DND-41 (cell line): Measurements from ENCODE around the gene AKAP1.

ENCODE experiments used
- ATAC-seq: fragments of 200-7000 bp; cut with Tn5 transposase; 3 replicates; pipeline ENCODE4 v1.9.1; 2021; ENCODE audit warnings: low read depth; ENCODE audit not compliant: insufficient read depth
- DNase-seq: peaks from one replicate; pipeline ENCODE4 v3.0.0-alpha.2; 2020
- H2AFZ ChIP-seq: 2 replicates; pipeline ENCODE4 v1.6.0; 2012; ENCODE audit warnings: low read depth, low read length
- H3K27ac ChIP-seq: 2 replicates; pipeline ENCODE4 v1.5.1; 2012; ENCODE audit warnings: low read length, inconsistent platforms
- H3K27me3 ChIP-seq: fragments of 200-600 bp; sonication (generic); 2 replicates; pipeline ENCODE4 v1.6.0; 2012; ENCODE audit warnings: low read length, mild to moderate bottlenecking, inconsistent platforms; ENCODE audit not compliant: insufficient read depth, poor library complexity
- H3K36me3 ChIP-seq: 2 replicates; pipeline ENCODE4 v1.5.1; 2012; ENCODE audit warnings: low read length, inconsistent platforms; ENCODE audit not compliant: insufficient read depth
- H3K4me1 ChIP-seq: 2 replicates; pipeline ENCODE4 v1.5.1; 2012; ENCODE audit warnings: mild to moderate bottlenecking, low read length; ENCODE audit not compliant: insufficient read depth
- H3K4me2 ChIP-seq: 2 replicates; pipeline ENCODE4 v1.6.0; 2012; ENCODE audit warnings: mild to moderate bottlenecking, moderate library complexity, low read length, inconsistent platforms; ENCODE audit not compliant: insufficient read depth
- H3K4me3 ChIP-seq, 2 experiments: fragments of 200-600 bp in 1 of 2; shearing (Covaris generic) in 1 of 2; 2 replicates each; pipeline ENCODE4 v1.5.1; 2012 to 2016; ENCODE audit warnings: inconsistent platforms in 2 of 2, low read length in 2 of 2, mild to moderate bottlenecking in 2 of 2, low read depth in 1 of 2, moderate library complexity in 1 of 2
- H3K79me2 ChIP-seq: 2 replicates; pipeline ENCODE4 v1.6.0; 2012; ENCODE audit warnings: low read length, inconsistent platforms; ENCODE audit not compliant: insufficient read depth
- H3K9ac ChIP-seq: 2 replicates; pipeline ENCODE4 v1.6.0; 2012; ENCODE audit warnings: low read depth, mild to moderate bottlenecking, inconsistent platforms, low read length, moderate library complexity
- H3K9me3 ChIP-seq: 2 replicates; pipeline ENCODE4 v1.5.1; 2012; ENCODE audit warnings: low read length, moderate library complexity, mild to moderate bottlenecking, inconsistent platforms; ENCODE audit not compliant: insufficient read depth, severe bottlenecking
- H4K20me1 ChIP-seq: 2 replicates; pipeline ENCODE4 v1.6.0; 2012; ENCODE audit warnings: low read length; ENCODE audit not compliant: insufficient read depth
- CTCF ChIP-seq: IDR thresholded peaks from 2 replicates; pipeline ENCODE4 v1.5.1; 2012; ENCODE audit warnings: borderline replicate concordance, low read length, moderate library complexity, mild to moderate bottlenecking; ENCODE audit not compliant: poor library complexity, severe bottlenecking; ENCODE audit errors: extremely low read depth
- EZH2 ChIP-seq: IDR thresholded peaks from 3 replicates; pipeline ENCODE4 v1.6.1; 2012; ENCODE audit warnings: borderline replicate concordance, low read depth, mild to moderate bottlenecking, moderate library complexity, low read length, inconsistent platforms; ENCODE audit not compliant: severe bottlenecking

The AKAP1 gene

GRCh38 chr17:57121308-57122042, 36.4 kb downstream of the AKAP1 start:
- TF ChIP-seq CTCF = peak; percentile 50
- TF ChIP-seq EZH2 = no peak
- no peak overlapping the region for H2AFZ ChIP-seq
- no peaks in the 10 kb centered on the region for H3K27me3 ChIP-seq
- no peak overlapping the region for H3K4me3 ChIP-seq
- H3K4me2 ChIP-seq = no peak overlapping the region
- no peaks in the 10 kb centered on the region for H3K9me3 ChIP-seq
- H3K79me2 ChIP-seq = no peaks in the 10 kb centered on the region
- DNase-seq (peak; percentile 34), ATAC-seq (peak; percentile 53; the same call in 1 of the 3 replicates)
- peaks cover 77% of the 10 kb centered on the region for H3K36me3 ChIP-seq
- no peaks in the 10 kb centered on the region for H4K20me1 ChIP-seq
- no peak overlapping the region for H3K27ac ChIP-seq
- H3K9ac ChIP-seq = no peak overlapping the region
- H3K4me1 ChIP-seq = no peaks in the 10 kb centered on the region

- Histone ChIP-seq H3K4me2 (no peak overlapping the region), H3K27me3 (no peaks in the 10 kb centered on the region), H3K4me1 (no peaks in the 10 kb centered on the region), H3K4me3 (no peak overlapping the region), H2AFZ (no peak overlapping the region), H3K36me3 (peaks cover 51% of the 10 kb centered on the region), H3K9me3 (no peaks in the 10 kb centered on the region), H4K20me1 (no peaks in the 10 kb centered on the region), H3K27ac (no peak overlapping the region), H3K9ac (no peak overlapping the region), H3K79me2 (no peaks in the 10 kb centered on the region)
- no peak for DNase-seq
- ATAC-seq = no peak
- TF ChIP-seq EZH2 (no peak), CTCF (no peak)
Measured at GRCh38 chr17:57124053-57124452, 39.0 kb downstream of the AKAP1 start.

GRCh38 chr17:57125406-57125805, 40.4 kb downstream of the AKAP1 start:
- Histone ChIP-seq H4K20me1 (no peaks in the 10 kb centered on the region), H3K36me3 (peaks cover 38% of the 10 kb centered on the region), H3K9ac (no peak overlapping the region), H3K79me2 (no peaks in the 10 kb centered on the region), H3K27me3 (no peaks in the 10 kb centered on the region), H3K9me3 (no peaks in the 10 kb centered on the region), H3K4me3 (no peak overlapping the region), H3K27ac (no peak overlapping the region), H3K4me2 (no peak overlapping the region), H3K4me1 (no peaks in the 10 kb centered on the region), H2AFZ (no peak overlapping the region)
- DNase-seq = no peak
- ATAC-seq = no peak
- TF ChIP-seq EZH2 (no peak), CTCF (no peak)
